GM12872 (cell line): ENCODE measurements around the gene ACSL3.

Experiments
- CTCF ChIP-seq: IDR thresholded peaks from 3 replicates; pipeline ENCODE4 v1.5.1; 2011; ENCODE audit warnings: low read depth, mild to moderate bottlenecking, low read length, moderate library complexity; ENCODE audit not compliant: insufficient read depth

Gene ACSL3

DNA sequence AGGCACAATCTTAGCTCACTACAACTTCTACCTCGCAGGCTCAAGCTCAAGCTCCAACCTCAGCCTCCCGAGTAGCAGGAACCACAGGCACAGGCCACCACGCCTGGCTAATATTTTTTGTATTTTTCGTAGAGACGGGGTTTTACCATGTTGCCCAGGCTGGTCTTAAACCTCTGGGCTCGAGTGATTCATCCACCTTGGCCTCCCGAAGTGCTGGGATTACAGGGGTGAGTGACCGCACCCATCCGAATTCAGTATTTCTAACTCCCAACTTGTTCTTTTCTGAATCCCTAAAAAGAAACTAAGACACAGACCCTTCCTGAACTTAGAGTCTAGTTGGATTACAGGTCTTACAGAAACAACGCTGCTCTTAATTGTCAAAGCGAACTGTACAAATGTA is 32.3 kb upstream of the ACSL3 start:
- TF ChIP-seq CTCF: no peak

DNA sequence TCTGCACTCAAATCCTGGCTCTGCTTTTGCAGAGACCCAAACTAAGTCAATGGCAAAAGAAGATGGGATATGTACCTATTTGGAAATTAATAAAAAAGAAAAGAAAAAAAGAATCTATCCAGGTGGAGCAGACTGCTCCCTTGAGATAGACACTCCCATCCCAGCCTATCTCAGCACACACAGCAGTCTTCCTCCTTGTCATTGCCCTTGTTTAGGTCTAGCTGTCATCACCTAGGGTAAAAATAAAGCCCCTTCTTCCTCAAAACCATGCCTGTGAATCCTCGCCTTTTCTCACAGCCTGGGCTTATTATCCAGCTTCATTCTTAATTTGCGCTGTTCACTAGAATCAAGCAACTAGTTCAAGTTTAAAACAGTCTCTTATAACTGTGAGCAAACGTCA is 30.7 kb upstream of the ACSL3 start:
- no peak for TF ChIP-seq CTCF

DNA sequence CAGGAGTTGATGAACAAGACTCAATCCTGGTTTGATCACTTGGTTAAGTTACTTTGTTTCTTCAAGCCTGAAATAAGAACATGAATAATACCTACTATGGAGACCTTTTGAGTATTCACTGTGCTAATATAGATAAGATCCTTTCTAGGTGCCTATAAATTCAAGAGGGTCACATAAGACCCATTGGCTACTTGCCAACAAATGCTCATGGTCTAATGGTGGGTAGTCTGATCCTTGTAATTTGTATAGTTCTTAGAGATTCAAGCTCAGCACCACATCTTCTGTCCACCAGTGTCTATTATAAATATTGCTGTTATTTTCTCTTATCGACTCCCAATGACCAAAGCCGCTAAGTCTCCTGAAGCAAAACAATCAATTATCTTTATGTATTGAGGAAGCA is 27.4 kb upstream of the ACSL3 start:
- no peak for TF ChIP-seq CTCF

GRCh38 chr2:222835143-222835822 is 25.6 kb upstream of the ACSL3 start:
- TF ChIP-seq CTCF: no peak

DNA sequence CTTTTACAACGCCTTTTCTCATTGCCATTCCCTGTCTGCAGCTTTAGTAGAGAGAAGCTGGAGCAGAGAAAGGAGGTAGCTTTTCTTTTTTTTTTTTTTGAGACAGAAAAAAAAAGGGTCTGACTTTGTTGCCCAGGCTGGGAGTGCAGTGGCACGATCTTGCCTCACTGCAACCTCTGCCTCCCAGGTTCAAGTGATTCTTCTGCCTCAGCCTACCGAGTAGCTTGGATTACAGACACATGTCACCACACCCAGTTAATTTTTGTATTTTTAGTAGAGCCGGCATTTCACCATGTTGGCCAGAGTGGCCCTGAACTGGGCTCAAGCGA is 25.0 kb upstream of the ACSL3 start:
- TF ChIP-seq CTCF: no peak

DNA sequence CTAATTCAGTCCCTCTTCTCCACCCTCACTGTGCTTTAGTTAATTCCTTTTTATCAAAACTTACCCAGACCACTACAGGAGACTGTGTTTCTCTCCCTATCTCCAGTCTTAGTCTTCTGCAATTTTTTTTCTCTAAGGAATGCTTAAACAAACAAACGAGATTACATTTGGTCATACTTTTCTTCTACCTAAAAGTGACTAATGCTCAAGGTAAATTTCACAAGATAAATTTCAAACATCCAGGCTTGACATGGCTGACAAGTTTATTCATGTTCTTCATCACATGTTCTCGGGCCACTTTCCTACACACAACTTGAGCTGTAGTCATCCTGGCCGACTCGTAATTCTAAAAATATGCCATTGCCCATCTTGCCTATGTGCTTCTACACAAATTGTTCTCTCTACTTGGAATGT is 23.2 kb upstream of the ACSL3 start:
- TF ChIP-seq CTCF: no peak

DNA sequence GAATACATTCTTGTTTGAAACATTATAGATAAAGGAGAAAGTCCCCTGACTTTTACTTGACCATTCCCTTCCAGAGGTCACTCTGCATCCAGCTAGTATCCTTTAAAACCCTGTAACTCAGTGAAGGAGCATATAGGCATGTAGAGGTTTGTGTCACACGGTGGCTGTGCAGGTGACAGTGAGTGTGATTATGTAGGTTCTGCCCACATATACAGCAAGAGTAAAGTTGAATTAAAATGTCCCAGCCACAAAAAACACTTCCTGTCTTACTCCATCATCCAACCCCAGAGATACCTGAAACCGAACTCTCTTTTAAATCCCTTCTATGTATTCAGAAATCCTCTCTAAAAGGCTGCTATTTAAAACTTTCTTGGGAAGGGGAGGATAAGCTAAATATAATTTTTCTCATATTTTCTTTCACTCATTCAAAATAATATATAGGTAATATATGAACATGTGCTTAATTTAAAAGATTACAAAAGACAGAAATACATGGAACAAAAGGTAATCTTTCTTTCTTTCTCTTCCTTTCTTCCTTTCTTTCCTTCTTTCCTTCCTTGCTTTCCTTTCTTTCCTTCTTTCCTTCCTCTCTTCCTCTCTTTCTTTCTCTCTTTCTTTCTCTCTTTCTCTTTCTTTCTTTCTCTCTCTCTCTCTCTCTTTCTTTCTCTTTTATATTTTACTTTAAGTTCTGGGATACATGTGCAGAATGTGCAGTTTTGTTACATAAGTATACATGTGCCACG is 20.6 kb upstream of the ACSL3 start:
- TF ChIP-seq CTCF: no peak
